CD4-positive, alpha-beta T cell treated with Interleukin-6 for 4 hours (primary cell): ENCODE data around the gene MED1.

Experiments used
- DNase-seq: peaks from one replicate; pipeline ENCODE4 v3.0.0-alpha.2; 2020; ENCODE audit warnings: mixed read lengths

Gene MED1

DNA sequence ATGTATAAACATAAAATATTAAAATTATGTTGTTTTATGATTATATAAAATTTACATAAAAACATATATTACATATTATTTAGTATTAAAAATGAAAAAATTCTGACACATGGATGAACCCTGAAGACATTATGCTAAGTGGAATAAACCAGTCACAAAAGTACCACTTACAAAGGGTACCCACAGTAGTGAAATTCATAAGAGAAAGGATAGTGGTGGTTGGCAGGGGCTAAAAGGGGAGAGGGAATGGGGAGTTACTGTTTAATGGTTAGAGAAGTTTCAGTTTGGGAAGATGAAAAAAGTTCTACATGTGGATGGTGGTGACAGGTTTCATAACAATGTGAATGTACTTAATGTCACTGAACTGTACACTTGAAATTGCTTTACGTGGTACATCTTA is 91.1 kb downstream of the MED1 start:
- no peak for DNase-seq

DNA sequence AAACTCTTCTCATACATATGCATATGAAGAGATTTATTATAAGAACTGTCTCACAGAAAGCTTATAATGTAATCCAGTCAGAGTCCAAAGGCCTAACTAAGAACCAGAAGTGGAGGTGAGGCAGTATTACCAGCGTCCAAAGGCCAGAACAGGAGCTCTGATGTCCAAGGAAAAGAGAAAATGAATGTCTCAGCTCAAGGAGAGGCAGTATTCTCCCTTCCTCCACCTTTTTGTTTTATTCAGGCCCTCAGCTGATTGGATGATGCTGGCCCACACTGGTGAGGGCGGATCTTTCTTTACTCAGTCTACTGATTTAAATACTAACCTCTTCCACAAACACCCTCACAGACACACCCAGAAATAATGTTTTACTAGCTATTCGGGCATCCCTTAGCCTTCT is 93.1 kb downstream of the MED1 start:
- DNase-seq: no peak

- DNase-seq: no peak
Measured at GRCh38 chr17:39357488-39357887, 93.6 kb downstream of the MED1 start.
